NCI-H187 treated with DMSO at 0.1 percent for 48 hours (cell line): ENCODE data around the gene TSC22D3.

Experiments
- DNase-seq: peaks from one replicate; lab custom pipeline; 2025; lab: John Stamatoyannopoulos, UW

The TSC22D3 gene

GRCh38 chrX:107760304-107761077 lies 15.1 kb downstream of the TSC22D3 start:
- DNase-seq: no peak

GRCh38 chrX:107758231-107758766 lies 17.3 kb downstream of the TSC22D3 start:
- no peak for DNase-seq

- no peak for DNase-seq
Measured at GRCh38 chrX:107755721-107756120, 19.9 kb downstream of the TSC22D3 start.

GRCh38 chrX:107753187-107753586 lies 22.4 kb downstream of the TSC22D3 start:
- DNase-seq: no peak

- DNase-seq: no peak
Measured at GRCh38 chrX:107752714-107753113, 22.9 kb downstream of the TSC22D3 start.

GRCh38 chrX:107752043-107752442 lies 23.5 kb downstream of the TSC22D3 start:
- no peak for DNase-seq

GRCh38 chrX:107750861-107751445 lies 24.6 kb downstream of the TSC22D3 start:
- DNase-seq: no peak

- no peak for DNase-seq
Measured at GRCh38 chrX:107750263-107750662, 25.3 kb downstream of the TSC22D3 start.

GRCh38 chrX:107748506-107748905 lies 27.1 kb downstream of the TSC22D3 start:
- DNase-seq: no peak

GRCh38 chrX:107747596-107748161 lies 27.9 kb downstream of the TSC22D3 start:
- DNase-seq: no peak

GRCh38 chrX:107744868-107745267 lies 30.7 kb downstream of the TSC22D3 start:
- no peak for DNase-seq

- DNase-seq: no peak
Measured at GRCh38 chrX:107743995-107744394, 31.6 kb downstream of the TSC22D3 start.

GRCh38 chrX:107742700-107743191 lies 32.8 kb downstream of the TSC22D3 start:
- no peak for DNase-seq

GRCh38 chrX:107741404-107741790 lies 34.2 kb downstream of the TSC22D3 start:
- DNase-seq: no peak

GRCh38 chrX:107739541-107739940 lies 36.0 kb downstream of the TSC22D3 start:
- no peak for DNase-seq

GRCh38 chrX:107738768-107739167 lies 36.8 kb downstream of the TSC22D3 start:
- no peak for DNase-seq

- DNase-seq: no peak
Measured at GRCh38 chrX:107738272-107738671, 37.3 kb downstream of the TSC22D3 start.

GRCh38 chrX:107736781-107737531 lies 38.6 kb downstream of the TSC22D3 start:
- no peak for DNase-seq

- no peak for DNase-seq
Measured at GRCh38 chrX:107734646-107735045, 40.9 kb downstream of the TSC22D3 start.

- no peak for DNase-seq
Measured at GRCh38 chrX:107733686-107734085, 41.9 kb downstream of the TSC22D3 start.

GRCh38 chrX:107731831-107732502 lies 43.6 kb downstream of the TSC22D3 start:
- DNase-seq: no peak
